Activated CD8-positive, alpha-beta memory T cell treated with anti-CD3 and anti-CD28 coated beads, Interleukin-2, amount 50 U/mL, for 4 hours (primary cell): ENCODE results near the gene NFIX.

Source experiments
- DNase-seq: peaks from one replicate; pipeline ENCODE4 v3.0.0-alpha.2; 2020

NFIX gene

DNA sequence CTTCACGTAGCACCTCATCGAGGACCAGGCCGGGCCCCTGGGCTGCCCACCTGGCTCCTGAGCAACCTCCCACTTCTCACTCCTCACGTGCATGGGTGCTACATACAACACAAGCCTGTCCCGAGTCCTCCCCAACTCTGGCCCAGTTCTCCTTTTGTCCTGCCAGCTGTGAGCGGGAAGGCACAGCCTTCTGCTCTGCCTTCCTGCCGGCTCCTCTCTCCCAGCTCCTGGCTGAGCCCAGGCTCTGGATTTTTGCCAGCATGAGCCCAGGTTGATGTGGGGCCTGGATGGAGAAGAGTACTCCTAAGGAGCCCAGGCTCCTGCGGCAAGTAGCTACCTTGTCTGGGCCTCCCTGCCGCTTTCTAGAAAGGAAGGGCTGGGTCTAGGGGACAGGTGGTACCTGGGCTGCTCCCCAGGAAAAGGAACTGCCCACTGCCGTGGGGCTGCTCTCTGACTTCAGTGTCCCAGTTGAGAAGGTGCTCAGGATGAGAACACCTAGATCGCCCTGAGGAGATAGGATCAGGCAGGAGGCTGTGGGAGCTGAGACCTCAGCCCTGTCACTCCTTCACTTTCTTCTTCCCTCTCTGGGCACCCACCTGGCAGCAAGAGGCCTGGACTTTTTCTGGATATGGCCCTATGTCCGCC is 83.7 kb downstream of the NFIX start:
- DNase-seq, result no peak

DNA sequence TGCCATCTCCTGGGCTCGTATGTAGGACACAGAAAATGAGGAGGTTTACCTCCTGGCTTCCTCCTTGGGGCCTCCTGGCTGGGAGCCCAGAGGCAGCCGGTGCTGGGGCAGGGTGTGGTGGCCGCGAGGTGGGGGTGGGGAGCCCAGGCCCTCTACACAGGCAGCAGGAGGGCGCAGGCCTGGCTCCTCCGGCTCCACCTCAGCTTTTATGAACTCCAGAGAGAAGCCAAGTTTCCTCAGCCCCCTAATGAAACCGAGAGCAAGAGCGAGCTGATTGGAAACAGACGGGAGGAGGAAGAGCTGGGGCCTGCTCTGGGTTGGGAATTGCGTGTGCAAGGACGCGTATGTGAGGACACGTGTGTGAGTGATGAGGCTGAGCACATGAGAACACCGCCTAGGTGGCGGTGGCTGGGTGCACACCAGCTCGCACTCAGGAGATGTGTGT is 84.3 kb downstream of the NFIX start:
- no peak for DNase-seq

DNA sequence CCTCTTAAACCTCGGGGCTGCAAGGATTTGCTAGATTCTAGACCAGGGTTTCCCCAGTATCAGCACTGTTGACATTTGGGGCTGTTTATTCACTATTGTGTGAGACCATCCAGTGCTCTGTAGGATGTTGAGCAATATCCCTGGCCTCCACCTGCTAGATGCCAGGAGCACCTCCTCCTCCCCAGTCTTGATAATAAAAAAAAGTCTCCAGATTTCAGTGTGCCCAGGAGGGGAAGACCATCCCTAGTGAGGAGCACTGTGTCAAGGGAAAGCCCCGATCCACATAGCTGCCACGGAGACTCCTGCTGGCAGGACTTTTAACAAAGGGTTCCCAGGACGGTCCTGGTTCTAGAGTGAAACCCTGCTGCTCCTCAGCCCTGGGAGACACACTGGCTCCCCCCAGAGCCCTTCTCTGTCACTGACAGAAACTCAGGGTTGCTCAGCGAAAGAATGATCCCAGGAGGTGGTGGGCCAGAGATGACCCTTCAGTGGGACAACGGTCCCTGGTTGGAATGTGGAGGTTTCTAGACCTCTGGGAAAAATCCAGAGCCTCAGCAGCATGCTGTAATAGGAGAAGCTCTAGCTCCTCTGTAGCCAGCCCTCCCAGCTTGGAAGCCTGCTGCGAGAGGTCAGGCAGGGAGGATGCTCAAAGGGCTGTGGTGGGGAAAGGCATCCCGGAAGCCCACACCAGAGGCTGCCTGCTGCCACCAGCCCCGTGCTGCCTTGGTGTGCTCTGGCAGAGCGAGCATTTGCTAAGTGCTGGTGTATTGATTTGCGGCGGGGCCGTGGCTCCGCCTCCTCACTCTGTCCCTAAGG is 87.1 kb downstream of the NFIX start:
- no peak for DNase-seq

DNA sequence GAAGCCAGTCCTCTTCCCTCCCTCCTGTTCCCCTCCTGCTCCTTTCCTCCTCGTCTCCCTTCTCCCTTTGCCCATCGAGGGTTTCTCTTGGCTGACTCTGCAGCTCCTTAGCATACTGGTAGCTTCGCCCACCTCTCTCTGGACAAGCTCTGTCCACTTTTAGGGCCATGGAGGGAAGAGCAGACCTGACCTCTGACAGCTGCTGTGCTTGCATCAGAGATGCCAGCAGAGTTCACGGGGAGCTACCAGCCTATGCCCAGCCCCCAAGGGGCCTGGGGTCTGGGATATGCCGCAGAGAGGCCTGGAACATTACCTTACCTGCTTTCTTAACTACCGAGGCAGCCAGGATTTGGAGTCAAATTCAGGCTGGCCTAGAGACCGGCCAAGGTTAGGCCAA is 87.7 kb downstream of the NFIX start:
- no peak for DNase-seq

DNA sequence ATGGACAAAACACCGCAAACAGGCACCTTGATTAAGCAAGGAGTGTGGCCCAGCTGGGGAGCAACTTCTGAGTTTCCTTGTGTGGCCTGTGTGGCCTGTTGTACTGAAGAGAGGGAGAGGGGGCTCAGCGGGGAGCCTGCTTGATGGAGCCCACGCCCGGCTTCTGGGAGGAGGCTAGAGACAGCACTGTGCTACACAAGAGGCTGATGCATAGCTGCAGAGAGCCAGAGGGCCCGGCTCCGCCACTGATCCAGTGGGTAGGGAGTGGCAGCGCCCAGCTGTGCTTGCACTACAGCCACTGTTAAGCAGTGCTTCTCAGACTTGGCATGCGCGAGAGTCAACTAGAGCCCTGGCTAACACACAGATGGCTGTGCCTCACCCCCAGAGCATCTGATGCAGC is 88.4 kb downstream of the NFIX start:
- DNase-seq, result no peak

DNA sequence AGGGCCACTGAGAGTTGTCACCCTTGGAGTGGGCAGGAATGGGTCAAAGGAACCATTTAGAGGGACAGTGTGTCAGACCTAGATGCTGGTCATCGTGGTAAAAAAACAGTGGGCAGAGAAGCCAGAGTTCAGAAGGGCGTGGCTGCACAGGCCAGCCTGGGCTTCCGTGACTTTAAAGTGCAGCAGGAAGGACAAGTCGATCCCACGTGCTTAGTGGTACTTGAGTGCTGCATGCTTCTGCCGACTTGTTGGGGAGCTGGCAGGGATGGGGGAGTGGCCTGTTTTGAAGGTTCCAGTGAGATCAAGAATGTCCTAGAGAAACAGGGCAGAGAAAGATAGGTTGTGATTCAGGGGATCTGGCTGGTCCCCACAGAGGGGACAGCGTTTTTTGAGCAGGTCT is 90.4 kb downstream of the NFIX start:
- no peak for DNase-seq

DNA sequence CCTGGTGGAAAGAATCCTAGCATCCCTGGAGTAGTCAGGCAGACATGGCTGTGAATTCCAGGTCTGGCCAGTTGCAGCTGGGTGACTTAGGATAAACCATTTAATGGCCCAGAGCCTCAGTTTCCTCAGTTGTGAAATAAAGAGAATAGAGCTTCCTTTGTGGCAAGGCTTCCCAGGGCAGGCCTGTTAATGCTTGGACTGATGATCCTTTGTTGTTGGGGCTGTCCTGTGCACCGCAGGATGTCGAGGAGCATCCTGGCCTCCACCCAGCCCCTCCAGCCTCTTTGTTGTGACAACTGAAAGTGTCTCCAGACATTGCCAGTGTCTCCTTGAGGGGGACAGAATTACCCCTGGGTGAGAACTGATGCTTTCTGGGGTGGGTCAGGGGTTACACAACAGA is 91.1 kb downstream of the NFIX start:
- no peak for DNase-seq

DNA sequence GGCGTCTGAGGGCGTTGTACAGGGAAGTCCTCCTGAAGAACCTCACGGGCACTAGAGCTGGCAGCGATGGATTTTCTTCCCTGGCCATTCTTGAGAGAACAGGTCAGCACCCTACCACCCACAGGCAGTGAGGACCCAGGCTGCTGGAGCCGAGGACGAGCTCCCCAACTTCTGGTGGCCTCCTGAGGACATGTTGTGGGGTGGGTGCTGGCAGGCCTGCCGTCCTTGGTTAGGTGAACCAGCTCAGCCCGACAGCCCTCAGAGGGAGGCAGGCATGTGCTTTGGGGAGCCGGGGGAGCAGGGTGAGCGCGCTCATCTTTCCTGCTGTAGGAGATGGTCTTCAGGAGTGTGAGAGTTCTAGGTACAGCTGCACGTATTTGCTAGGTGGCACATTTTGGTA is 92.0 kb downstream of the NFIX start:
- no peak for DNase-seq

DNA sequence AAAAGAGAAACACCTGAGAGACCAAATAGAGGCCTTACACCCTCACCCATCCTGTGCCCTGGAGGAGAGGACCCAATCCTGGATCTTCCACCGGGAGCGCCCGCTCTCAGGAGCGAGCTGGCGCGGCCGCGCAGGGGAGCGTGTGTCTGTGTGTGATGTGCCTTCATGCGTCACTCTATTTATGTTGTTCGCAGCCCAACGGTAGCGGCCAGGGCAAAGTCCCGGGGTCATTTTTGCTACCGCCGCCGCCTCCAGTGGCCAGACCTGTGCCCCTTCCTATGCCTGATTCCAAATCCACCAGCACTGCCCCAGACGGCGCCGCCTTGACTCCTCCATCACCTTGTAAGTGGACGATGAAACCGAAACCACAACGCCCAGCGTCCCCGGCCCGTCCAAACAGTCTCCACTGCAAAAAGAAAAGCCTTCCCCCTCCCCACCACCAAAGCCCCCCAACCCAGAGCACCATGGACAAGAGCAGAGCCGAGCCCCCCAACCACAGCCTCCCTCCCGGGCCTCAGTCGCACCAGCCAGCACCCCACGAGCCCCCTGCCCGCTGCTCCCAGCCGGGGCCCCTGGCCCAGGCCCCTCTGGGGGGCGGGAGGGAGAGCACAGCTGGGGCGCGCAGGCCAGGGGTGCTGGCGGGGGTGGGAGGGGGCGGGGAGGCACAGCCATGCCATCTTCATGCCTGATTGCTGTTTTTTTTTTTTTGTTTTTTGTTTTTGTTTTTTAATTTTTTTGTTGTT is 92.7 kb downstream of the NFIX start:
- no peak for DNase-seq

DNA sequence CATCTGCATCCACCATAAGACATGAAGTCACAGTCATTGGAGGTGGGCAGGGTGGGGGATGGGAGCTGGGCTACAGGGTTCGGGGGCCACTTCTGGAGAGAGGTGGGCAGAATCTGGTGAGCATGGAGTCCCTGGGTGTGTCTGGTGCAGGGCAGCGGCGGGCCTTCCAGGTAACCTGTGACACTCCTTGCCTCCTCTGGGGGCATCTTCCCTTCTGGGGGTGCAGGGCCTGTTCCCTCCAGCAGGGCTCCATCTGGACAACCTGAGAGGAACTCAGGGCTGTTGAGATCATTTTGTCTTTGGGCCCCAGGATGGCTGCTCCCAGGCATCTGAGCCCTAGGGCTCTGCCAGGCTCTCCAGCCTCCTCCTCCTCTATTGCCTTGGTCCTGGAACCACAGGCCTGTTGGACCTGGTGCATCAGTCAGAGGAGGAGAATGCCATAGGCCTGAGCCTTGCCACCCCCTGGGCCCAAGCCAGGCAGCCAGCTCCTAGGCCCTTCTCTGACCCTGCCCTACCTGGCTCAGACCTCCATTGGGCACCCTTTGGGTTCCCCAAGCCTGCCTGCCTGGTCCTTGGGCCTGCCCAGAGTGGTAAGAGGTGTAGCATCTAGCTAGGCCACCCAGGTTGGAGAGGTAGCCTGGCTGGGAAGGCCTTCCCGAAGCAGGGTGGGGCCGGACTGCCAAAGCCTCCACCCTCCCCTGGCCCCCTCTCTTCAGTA is 94.0 kb downstream of the NFIX start:
- DNase-seq, result no peak

DNA sequence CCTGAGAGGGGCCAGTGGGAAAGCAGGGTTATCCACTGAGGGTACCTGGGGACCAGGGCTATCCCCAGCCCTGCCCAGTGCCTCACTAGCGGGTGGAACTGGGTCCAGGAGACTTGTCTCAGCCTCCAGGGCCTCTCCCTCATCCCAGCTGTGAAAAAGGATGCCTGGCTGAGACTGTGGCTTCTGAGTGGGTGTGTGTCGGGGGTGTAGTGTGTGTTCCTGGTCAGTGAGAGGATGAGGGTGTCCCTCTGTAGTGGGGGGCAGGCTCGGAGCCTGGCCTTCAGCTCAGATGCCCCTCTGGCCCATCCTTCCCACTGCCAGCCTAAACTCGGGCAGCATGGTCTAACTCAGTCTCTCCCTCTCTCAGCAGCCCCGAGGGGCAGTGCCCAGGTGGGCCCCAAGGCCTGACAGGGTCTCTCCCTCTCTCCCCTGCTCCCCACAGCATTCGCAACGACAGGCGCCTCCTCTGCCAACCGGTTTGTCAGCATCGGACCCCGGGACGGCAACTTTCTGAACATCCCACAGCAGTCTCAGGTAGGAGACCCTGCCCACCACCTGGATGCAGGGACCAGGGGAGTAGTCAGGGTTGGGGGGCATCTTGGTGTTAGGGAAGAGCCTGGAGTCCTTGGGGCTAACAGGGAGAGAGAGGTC is 94.7 kb downstream of the NFIX start:
- no peak for DNase-seq

DNA sequence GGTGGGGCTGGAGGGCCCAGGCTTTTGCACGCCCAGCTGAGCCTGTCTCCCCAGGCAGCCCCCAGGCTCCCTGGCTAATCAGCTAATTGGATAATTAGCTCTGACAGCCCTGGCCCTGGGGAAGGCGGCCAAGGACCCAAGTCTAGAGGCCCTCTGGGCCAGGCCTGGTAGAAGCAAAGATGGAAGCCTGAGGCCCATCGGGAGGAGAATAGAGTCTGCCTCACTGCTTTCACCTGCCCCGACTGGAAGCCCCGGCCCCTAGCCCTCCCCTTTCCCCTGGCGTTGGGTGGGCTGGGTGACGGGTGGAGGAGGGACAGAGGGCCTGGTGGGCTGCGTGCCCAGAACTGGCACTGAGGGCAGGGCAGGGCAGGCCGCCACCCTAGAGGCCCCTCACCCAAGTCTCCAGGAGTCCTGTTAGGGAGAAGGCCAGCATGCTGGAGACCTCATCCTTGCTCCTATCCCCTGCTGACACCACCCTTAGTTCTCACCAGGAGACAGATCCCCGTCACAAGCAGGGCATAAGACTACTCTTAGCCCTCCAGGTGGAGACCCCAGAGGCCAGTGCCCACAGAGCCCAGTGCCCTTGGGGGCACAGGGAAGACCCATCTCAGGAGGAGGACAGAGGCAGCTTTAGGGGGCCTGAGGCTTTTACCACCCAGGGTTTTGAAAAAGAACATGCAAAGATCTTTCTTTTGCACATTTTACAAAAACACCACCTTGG is 95.4 kb downstream of the NFIX start:
- no peak for DNase-seq

DNA sequence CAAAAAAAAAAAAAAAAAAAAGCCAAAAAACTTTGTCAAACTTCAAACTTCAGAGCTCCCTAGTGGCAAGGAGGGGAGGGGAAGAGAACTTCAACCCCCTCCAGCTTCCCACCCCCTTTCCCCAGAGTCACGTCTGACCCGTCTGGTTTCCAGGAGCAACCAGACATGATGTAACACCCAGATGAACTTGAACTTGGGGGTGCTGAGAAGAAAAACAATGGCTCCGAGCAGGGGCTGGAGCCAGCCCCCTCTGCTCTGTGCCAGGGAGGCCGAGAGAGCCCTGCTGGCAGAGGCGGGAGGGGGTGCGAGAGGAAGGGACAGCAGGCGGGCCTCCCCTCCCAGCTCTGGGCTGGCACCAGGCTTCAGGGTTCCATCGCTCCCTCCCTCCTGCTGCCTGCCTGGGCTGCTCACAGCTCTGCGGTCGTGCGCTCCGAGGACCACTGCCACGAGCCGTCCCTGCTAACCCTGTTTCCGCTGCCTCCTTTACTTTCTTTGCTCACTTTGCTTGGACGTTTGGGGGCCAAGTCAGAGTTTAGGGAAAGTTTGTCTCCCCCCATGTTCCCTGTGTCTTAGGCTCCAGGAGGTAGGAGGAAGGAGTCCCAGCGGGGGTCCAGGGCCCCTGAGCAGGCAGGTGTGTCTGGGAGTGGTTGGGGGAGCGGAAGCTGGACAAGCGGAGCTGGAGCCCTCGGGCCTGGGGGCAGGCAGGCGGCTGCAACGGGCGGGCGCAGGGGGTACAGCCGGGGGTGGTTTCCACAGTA is 96.3 kb downstream of the NFIX start:
- no peak for DNase-seq

DNA sequence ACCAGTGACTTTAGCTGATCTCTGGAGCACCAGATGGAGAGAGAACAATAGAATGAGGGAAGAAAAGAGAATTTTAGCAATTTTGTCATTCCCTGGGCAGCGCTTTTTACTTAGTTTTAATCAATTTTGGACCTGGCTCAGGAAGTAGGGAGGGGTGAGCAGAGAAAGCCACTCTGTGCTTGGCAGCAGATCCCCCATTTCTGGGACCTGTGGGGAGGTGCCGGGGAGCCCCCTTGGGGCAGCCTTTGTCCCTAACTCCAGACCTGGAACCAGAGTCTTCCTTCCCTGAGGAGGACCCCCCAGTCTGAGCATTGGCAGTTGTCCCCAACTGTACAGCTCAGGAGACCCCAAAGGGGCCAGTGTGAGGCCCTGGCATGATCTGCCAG is 96.9 kb downstream of the NFIX start:
- DNase-seq, result no peak

DNA sequence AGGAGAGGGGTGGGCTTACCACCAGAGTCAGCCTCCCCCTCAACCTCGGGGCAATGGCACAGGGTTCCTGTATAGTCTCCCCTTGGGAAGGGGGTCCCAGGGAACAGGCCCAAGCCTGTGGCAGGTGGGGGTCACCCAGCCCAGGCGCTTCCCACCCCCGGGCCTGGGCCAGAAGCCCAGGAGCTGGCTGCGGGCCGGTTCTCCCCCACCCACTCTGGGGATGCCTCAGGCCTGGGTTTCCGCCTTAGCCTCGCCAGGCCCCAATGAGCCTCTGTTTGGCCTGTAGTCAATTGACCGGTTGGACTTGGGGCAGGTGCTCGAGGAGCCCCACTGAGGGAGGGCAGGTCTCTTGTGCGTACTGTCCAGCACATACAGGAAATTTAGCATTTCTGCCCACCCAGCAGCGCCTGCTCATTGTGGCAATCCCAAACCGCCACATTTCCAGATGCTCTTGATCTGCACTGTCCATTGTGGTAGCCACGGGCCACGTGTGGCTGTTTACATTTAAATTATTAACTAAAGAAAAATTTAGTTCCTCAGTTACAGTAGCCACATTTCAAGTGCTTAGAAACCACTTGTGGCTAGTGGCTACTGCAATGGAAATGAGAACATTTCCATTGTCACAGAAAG is 97.4 kb downstream of the NFIX start:
- no peak for DNase-seq

DNA sequence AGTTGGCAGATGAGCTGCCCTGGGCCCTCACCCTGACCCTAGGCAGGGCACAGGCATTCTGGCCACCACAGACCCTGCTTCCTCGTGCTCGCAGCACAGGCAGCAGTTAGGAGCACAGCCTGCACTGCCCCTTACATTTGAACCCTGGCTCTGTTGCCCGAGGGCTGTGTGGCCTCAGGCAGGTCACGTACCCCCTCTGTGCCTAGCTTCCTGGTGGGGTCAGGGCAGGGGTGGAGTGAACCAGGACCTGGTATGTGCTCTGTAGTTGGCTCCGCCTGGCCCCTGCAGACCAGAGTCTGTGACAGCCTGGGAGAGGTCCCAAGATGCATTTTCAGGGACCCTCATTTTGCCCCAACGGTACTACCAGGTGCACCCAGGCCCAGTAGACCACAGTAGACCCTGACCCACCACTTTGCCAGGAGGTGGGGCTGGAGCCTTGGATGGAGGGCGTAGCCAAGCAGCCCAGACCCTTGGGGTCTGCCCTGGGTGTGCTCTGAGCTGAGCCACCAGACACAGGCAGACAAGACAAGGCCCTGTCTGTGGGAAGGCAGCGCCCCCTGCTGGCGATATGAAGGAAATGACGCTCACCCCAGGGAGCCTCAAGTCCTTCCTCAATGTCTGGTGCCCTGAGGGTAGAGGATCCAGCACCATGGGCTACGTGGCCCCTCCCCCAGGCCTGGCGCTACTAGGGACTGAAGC is 98.3 kb downstream of the NFIX start:
- peak; percentile 80 for DNase-seq

DNA sequence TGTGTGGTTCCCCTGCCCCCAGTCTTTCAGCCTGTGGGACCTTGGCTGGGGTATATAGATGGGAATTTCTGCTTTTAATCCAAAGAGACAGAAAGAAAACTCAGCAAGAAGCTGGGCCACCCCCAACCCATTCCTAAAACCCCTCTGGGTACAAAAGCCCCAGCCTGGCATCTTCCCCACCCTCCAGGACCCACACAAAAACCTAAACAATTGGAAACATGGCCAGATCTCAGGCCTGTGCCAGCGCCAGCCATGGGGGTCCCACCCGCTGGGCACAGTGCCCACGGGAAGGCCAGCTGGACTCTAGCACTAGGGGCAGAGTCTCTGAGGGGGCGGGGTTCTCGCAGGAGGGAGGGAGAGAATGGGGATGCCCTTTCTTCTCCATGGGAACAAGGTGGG is 98.8 kb downstream of the NFIX start:
- DNase-seq, result no peak

DNA sequence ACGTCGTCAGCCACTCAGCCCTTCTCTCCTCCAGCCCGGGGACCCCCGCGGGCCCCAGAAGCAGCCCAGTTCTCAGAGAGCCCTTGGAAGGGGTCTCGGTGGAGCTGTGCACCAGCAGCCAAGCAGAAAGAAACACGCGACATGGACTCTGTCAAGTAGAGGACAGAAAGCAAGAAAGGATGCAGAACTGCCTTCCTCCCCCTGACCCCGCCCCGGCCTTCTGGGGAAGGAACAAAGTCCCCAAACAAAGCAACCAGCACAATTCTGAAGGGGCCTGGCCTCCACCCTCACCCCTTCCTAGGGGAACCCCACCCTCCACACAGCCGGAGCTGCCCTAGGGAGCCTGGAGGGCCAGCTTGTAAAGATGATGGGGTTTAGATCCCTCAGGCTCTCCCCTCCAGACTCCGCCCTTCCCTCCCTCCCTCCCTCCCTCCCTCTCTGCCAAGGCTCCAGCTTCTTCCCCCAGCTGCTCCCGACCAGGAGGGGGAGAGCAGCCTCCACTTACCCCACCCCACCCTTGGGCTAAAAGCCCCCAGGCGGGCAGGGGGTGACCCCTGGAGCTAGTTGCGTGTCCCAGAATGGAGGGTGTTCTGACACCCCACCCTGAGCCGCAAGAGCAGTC is 99.6 kb downstream of the NFIX start:
- no peak for DNase-seq

DNA sequence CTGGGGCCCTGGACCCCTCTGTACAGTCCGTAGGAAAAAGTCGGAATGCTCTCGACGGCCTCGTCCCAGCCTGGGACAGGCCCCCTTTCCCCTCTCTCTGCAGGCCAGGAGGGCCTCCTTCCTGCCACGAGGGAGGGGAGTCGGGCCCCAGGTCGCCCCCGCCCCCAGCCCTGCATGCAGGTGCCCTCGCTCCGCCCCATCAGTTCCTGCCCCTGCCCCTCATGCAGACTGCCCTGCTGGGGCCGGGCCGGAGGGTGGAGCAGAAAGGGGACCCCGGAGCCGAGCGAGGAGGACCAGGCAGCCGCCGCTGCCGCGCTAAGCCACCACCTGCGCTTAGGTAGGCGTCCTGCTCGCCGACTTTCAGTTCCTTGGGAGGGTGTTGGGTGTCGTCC is 100.1 kb downstream of the NFIX start:
- no peak for DNase-seq
